Measurements from ENCODE around the gene ADGRG2.

Gene ADGRG2

DNA sequence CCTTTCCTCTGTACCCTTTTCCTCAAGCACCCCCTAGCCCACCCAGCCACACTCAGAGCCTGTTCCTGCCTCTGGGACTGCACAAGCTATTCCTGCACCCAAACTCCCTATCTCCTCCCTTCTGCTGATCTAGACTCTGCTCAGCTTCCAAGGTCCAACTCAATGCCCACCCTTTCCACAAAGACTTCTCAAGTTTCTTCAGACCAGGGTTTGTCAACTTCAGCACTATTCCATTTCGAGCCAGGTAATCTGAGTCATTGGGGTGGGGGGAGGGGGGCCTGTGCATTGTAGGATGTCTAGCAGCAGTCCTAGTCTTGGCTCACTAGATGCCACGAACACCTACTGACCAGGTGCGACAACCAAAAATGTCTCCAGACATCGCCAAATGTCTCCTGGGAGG, 175.7 kb downstream of the ADGRG2 start:
- DNase-seq: no peak

DNA sequence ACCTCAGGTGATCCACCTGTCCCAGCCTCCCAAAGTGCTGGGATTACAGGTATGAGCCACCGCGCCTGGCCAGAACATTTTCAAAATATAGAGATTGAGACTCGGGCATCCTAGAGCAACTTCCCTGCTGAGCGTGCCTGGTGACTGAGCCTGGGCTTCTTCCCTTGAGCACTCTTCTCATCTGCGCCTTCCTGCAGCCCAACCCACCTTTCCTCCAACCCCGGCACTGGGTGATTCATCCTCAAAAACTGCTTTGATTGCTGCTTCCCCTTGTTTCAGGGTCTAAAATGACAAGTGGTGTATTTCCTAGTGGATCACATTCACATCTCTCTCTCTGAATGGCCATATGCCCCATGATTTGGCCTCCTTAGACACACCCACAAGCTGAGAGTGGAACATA, 176.1 kb downstream of the ADGRG2 start:
- no peak for DNase-seq

DNA sequence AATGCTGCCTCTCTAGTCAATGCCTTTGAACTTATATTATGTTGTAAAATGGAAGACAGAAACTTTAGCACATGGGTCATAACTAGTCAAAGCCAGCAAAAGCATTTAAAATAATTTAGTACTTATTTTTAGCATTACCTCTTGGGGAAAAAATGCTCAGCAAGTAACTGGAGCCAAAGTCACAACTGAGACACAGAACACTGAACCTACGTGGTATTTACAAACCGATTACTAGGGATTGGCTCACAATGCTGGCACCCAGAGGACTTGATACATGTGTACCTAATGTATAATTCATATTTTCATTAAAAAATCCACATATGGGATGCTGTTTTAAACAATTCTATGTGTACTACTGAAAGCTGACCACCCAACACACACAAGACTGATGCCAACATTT, 176.8 kb downstream of the ADGRG2 start:
- no peak for DNase-seq

DNA sequence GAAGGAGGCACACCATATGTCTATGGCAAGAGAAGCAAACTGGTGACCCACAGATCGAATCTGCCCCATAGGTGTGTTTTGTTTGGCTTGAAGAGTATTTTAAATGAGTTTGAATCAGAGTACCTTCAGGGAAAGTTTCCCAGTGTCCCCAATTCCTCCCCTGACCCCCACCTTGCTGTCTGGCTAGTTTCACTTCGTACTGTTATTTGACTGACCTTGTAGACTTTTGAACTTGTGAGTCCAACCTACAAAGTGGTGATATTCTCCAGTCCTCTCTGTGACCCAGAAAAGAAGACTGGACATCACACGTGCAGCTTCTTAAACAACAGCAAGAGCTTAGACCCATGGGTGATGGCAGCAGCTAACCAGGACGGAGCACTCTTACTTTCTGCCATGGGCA, 177.8 kb downstream of the ADGRG2 start:
- DNase-seq: no peak

DNA sequence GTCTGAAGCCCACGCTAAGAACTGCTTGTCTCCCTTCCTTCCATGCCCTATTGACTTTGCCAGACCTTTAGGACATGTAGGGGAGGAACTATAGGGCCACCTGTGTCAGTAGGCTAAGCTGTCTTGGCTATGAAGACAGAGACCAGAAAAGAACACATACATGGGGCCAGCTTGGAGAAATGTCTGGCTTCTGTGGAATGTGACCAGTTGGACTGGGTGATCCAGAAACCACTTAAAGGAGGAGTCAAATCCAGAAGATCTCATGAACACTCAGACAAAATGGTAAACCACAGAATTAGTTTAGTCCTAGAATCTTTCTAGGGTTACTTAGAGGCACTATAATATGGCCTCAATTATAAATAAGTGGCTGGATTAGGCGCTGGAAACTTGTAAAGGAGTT, 180.4 kb downstream of the ADGRG2 start:
- DNase-seq: no peak

All from activated naive CD4-positive, alpha-beta T cell treated with Interleukin-2 at 50 U/mL for 16 hours (primary cell).